Fibroblast of lung (primary cell): Measurements from ENCODE around the gene MOG. TPM values are rescaled to one million over a fixed set of nuclear protein-coding genes. Genes with fewer than 3 reads are reported as not detected.
"Not testable (repeated sequence)": the region's sequence is repeated elsewhere in the genome, so short reads cannot be mapped to it uniquely, and the experiment has no call there.

ENCODE experiments used
- DNase-seq, 2 donors: peaks; one replicate each; pipeline versions ENCODE4 v3.0.0 to v3.0.0-alpha.2; 2010; ENCODE audit warnings: low read depth in 2 of 2
- H2AFZ ChIP-seq: 2 replicates; pipeline ENCODE4 v1.5.1; 2012; ENCODE audit warnings: low read length, control low read depth, inconsistent platforms
- H3K27ac ChIP-seq: 2 replicates; pipeline ENCODE4 v1.5.1; 2011; ENCODE audit warnings: low read length, control low read depth; ENCODE audit not compliant: insufficient read depth
- H3K27me3 ChIP-seq: 2 replicates; pipeline ENCODE4 v1.5.1; 2011; ENCODE audit warnings: mild to moderate bottlenecking, low read length; ENCODE audit not compliant: control insufficient read depth, insufficient read depth
- H3K36me3 ChIP-seq: 2 replicates; pipeline ENCODE4 v1.5.1; 2011; ENCODE audit warnings: low read length; ENCODE audit not compliant: control insufficient read depth, insufficient read depth
- H3K4me1 ChIP-seq: 2 replicates; pipeline ENCODE4 v1.5.1; 2011; ENCODE audit warnings: low read length; ENCODE audit not compliant: control insufficient read depth, insufficient read depth; ENCODE audit errors: extremely low read depth
- H3K4me2 ChIP-seq: 2 replicates; pipeline ENCODE4 v1.5.1; 2011; ENCODE audit warnings: low read length, control low read depth; ENCODE audit not compliant: insufficient read depth; ENCODE audit errors: extremely low read depth
- H3K4me3 ChIP-seq, 4 experiments: fragments of 200-600 bp in 1 of 4; sonication (generic) in 1 of 4; replicated peaks in 1 of 4; 2 replicates each; pipeline ENCODE4 v1.5.1; 2011 to 2016; ENCODE audit warnings: low read length in 4 of 4, low read depth in 3 of 4, mild to moderate bottlenecking in 3 of 4, control low read depth in 2 of 4, inconsistent platforms in 1 of 4, mixed read lengths in 1 of 4; ENCODE audit not compliant: insufficient read depth in 1 of 4; ENCODE audit errors: control extremely low read depth in 1 of 4
- H3K79me2 ChIP-seq: 2 replicates; pipeline ENCODE4 v1.5.1; 2012; ENCODE audit warnings: mild to moderate bottlenecking, low read length, inconsistent platforms; ENCODE audit not compliant: control insufficient read depth, insufficient read depth
- H3K9ac ChIP-seq: 2 replicates; pipeline ENCODE4 v1.5.1; 2011; ENCODE audit warnings: mild to moderate bottlenecking, low read length, control low read depth; ENCODE audit not compliant: insufficient read depth
- H3K9me3 ChIP-seq: 2 replicates; pipeline ENCODE4 v1.5.1; 2012; ENCODE audit warnings: low read depth, low read length; ENCODE audit not compliant: control insufficient read depth, insufficient read depth
- H4K20me1 ChIP-seq: 2 replicates; pipeline ENCODE4 v1.5.1; 2011; ENCODE audit warnings: low read length; ENCODE audit not compliant: control insufficient read depth, insufficient read depth; ENCODE audit errors: extremely low read depth
- CTCF ChIP-seq, 2 donors: IDR thresholded peaks in 1 of 2; conservative IDR thresholded peaks in 1 of 2; 1 replicate in 1 of 2; 2 replicates in 1 of 2; pipeline ENCODE4 v1.5.1; 2011 to 2012; ENCODE audit warnings: low read length in 2 of 2, control low read depth in 1 of 2, inconsistent platforms in 1 of 2, low read depth in 1 of 2, mild to moderate bottlenecking in 1 of 2
- EZH2 ChIP-seq: IDR thresholded peaks from 2 replicates; pipeline ENCODE4 v1.5.1; 2012; ENCODE audit warnings: low read length, control low read depth, mild to moderate bottlenecking; ENCODE audit errors: missing control alignments
- polyA plus RNA-seq, 2 donors: library from polyadenylated mRNA; depleted of rRNA in 1 of 2; stranded (reverse) in 1 of 2; unstranded in 1 of 2; fragments of >200 nt; gene quantifications; 2 replicates each; pipeline ENCODE4 v1.2.1, GENCODE V29; 2011 to 2012; ENCODE audit warnings: missing spikeins in 1 of 2
- total RNA-seq: library from RNA; depleted of rRNA; stranded (reverse); fragments of >200 nt; gene quantifications from 2 replicates; pipeline ENCODE4 v1.2.1, GENCODE V29; 2014

Gene MOG
- total and polyA plus RNA-seq, 2 donors (not counting 1 experiment from before 2014, with no cell fraction given), result not detected

- no peak overlapping the region for H2AFZ ChIP-seq
- H3K27me3 ChIP-seq, result peaks cover 4% of the 10 kb centered on the region
- H3K27ac ChIP-seq, result no peak overlapping the region
- DNase-seq, result no peak
- H3K9me3 ChIP-seq, result no peaks in the 10 kb centered on the region
- no peak overlapping the region for H3K4me2 ChIP-seq
- H3K79me2 ChIP-seq, result no peaks in the 10 kb centered on the region
- H3K9ac ChIP-seq, result no peak overlapping the region
- TF ChIP-seq EZH2 (no peak), CTCF (conservative IDR thresholded peaks at IDR 0.05 in 1 of 2, IDR thresholded peaks at IDR 0.05 in 1 of 2; ENCODE audit: low read depth in 1 of 2, low read length in 2 of 2) (no peak)
- no peaks in the 10 kb centered on the region for H3K4me1 ChIP-seq
- H3K4me3 ChIP-seq, result no peak overlapping the region
- no peaks in the 10 kb centered on the region for H3K36me3 ChIP-seq
- H4K20me1 ChIP-seq, result no peaks in the 10 kb centered on the region
Observed at GRCh38 chr6:29655658-29656057, 1.2 kb upstream of the MOG start.

- Histone ChIP-seq H3K36me3 (no peaks in the 10 kb centered on the region), H3K9me3 (no peaks in the 10 kb centered on the region), H3K4me2 (no peak overlapping the region), H4K20me1 (no peaks in the 10 kb centered on the region), H3K4me1 (no peaks in the 10 kb centered on the region), H3K27ac (no peak overlapping the region), H2AFZ (no peak overlapping the region), H3K4me3 (no peak overlapping the region), H3K79me2 (no peaks in the 10 kb centered on the region), H3K27me3 (peaks cover 6% of the 10 kb centered on the region), H3K9ac (no peak overlapping the region)
- TF ChIP-seq EZH2 (no peak), CTCF (conservative IDR thresholded peaks at IDR 0.05 in 1 of 2, IDR thresholded peaks at IDR 0.05 in 1 of 2; ENCODE audit: low read depth in 1 of 2, low read length in 2 of 2) (no peak)
- DNase-seq, result no peak
Observed at GRCh38 chr6:29656157-29656556, 735 bp upstream of the MOG start.

GRCh38 chr6:29661071-29661470 lies 4.2 kb downstream of the MOG start:
- TF ChIP-seq CTCF (conservative IDR thresholded peaks at IDR 0.05 in 1 of 2, IDR thresholded peaks at IDR 0.05 in 1 of 2; ENCODE audit: low read depth in 1 of 2, low read length in 2 of 2), result no peak
- TF ChIP-seq EZH2, result no peak
- DNase-seq, result no peak
- H2AFZ ChIP-seq, result no peak overlapping the region
- no peak overlapping the region for H3K27ac ChIP-seq
- H4K20me1 ChIP-seq, result no peaks in the 10 kb centered on the region
- H3K79me2 ChIP-seq, result no peaks in the 10 kb centered on the region
- H3K27me3 ChIP-seq, result peaks cover 6% of the 10 kb centered on the region
- H3K9ac ChIP-seq, result no peak overlapping the region
- no peaks in the 10 kb centered on the region for H3K9me3 ChIP-seq
- no peak overlapping the region for H3K4me3 ChIP-seq
- H3K36me3 ChIP-seq, result no peaks in the 10 kb centered on the region
- H3K4me2 ChIP-seq, result no peak overlapping the region
- no peaks in the 10 kb centered on the region for H3K4me1 ChIP-seq

- not testable (repeated sequence) for H3K27me3 ChIP-seq, H3K4me1 ChIP-seq, H3K4me2 ChIP-seq, H4K20me1 ChIP-seq, H2AFZ ChIP-seq, H3K4me3 ChIP-seq, H3K36me3 ChIP-seq, H3K79me2 ChIP-seq, DNase-seq, H3K9me3 ChIP-seq, H3K27ac ChIP-seq, H3K9ac ChIP-seq
Observed at GRCh38 chr6:29661502-29662141, 4.7 kb downstream of the MOG start.
